Activated CD4-positive, alpha-beta T cell treated with anti-CD3 and anti-CD28 coated beads, Interleukin-2, Interleukin-6, amounts not matched to agents 100 ng/mL and 50 ng/mL, durations not matched to agents 16 hours and 8 hours (primary cell): ENCODE measurements around the gene NECTIN3.

Source experiments
- DNase-seq: peaks from one replicate; pipeline ENCODE4 v3.0.0-alpha.2; 2020

Gene NECTIN3

GRCh38 chr3:111210866-111211564, 139.4 kb downstream of the NECTIN3 start:
- no peak for DNase-seq

DNA sequence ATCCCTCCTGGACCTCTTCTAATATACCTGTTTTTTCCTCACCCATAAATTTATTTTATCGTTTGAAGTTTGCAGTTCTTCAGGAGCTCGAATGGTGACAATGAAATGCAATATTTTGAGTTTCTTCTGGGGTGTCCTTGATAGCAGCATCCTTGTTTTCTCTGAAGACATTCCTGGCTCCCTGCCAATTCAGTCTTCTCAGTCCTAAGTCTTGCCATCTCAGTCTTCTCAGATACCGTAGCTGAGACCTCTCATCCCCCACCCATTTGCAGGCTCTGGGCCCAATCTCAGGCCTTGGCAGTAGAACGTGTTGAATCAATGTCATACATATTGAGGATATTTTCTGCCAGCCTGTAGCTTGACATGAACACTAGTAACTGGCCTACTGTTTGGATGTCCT, 140.9 kb downstream of the NECTIN3 start:
- no peak for DNase-seq

DNA sequence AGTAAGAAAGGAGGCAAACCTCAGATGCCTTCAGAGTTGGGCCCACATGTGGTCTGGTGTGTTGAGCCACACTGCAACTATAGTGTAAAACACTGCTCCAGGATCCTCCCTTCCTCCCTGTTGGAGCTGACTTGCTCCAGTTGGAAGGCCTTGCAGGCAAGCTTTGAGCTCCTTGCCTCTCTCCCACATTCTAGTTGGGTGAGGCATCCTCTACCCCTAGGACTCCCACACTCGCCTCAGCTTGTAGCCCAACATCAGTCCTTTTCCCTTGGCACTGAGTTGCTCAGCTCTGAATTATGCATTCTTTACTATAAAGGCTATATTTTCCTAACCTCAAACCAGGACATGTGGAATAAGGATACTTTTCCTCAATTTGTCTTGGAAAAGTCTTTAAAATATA, 143.9 kb downstream of the NECTIN3 start:
- no peak for DNase-seq

- no peak for DNase-seq
Observed at GRCh38 chr3:111218615-111219014, 147.0 kb downstream of the NECTIN3 start.

DNA sequence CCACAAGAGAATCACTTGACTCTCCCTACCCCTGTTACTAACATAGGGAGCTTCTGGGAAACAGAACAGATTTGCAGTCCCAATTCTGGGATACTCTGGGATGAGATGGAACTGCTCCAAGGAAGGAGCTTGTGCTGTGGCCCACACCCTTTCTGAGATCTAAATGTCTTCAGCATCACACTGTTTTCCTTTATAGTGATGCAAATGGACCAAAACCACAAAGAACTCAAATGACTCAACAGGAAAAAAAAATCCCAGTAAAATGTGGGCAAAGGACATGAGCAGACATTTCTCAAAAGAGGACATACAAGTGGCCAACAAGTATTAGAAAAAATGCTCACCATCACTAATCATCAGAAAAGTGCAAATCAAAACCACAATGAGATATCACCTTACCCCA, 155.6 kb downstream of the NECTIN3 start:
- DNase-seq: no peak

DNA sequence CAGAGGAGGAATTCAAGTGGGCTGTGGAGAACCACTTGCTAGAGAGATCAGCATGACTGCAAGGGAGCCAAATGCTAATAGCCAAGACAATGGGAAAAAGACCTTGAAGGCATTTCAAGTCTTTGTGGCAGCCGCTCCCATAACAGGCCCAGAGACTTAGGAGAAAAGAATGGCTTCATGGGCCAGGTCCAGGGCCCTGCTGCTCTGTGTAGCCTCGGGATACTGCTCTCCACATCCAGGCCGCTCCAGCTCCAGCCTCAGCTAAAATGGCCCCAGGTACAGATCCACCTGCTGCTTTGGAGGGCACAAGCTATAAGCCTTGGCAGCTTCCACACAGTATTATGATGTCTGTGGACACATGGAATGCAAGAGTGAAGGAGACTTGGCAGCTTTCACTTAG, 157.7 kb downstream of the NECTIN3 start:
- DNase-seq: no peak

DNA sequence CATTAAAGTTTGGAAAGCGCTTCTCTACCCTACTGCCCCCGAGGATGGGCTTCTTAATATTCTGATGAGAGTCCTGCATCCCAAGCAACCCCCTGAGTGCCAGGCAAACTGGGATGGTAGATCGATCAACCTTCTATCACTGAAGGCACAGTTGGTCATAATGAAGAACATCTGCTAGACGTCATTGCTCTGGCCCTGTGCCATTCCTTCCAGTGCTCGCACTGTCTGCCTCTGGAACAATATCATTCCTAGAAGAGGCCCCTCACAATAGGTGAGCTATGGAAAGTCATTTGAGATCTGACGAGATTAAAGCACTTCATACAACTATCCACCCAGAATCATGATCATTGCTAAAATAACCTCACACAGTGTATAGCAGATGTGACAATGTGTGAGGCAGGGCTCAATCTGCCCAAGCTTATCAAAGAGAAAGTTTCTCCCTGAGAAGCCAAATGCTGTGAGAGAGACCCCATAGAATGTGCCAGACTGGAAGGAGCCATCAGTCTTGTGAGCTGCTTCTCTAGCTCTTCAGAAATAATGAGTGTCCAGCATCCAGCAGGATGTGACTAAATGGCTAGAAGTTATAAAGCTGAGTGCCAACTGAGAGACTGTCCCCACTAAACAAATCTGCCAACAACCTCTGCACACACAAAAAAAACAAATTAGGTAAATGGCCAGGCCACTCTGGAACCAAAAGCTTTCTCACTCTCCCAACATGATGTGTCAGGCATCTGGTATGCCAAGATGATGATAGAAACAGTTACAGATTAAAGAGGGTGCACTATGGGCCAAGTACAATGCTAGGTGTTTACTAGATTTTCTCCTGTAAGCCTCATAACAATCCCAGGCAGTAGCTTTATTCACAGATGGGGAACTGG, 165.5 kb downstream of the NECTIN3 start:
- DNase-seq: no peak

DNA sequence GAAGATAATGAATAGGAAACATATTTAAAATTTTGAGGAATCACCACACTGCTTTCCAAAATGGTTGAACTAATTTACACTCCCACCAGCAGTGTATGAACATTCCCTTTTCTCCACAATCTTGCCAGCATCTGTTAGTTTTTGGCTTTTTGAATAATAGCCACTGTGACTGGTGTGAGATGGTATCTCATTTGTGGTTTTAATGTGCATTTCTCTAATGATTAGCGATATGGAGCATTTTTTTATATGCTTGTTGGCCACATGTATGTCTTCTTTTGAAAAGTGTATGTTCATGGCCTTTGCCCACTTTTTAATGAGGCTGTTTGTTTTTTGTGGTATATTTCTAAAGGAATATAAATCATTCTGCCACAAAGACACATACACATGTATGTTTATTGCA, 166.3 kb downstream of the NECTIN3 start:
- DNase-seq: no peak

DNA sequence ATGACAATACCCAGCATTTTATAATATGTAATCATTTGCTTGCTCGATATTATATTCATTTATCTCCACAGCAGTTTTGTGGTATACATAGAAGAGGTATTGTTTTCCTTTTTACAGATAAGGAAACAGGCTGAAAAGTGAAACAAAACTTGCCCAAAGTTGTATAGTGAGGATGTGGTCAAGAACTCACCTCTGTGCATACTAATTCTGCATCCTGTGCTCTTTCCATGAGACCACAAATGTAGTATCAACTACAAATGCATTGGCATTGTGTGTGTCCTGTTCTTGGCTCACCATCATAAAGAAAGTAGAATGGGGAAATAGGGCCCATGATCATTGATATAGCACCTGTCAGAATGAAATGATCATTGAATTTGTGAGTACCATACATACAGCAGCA, 167.3 kb downstream of the NECTIN3 start:
- DNase-seq: peak; percentile 83

- no peak for DNase-seq
Observed at GRCh38 chr3:111241960-111242359, 170.3 kb downstream of the NECTIN3 start.
